H1 (cell line): ENCODE results near the gene RPS6KB2. TPM values are rescaled to one million over a fixed set of nuclear protein-coding genes. Genes with fewer than 3 reads are reported as not detected.

Experiments used
- GTF2F1 ChIP-seq: IDR thresholded peaks from 2 replicates; pipeline ENCODE4 v1.6.1; 2012; ENCODE audit warnings: low read depth, low read length, improper control_type of control experiment, borderline replicate concordance
- polyA plus RNA-seq, 7 experiments: library from polyadenylated mRNA; depleted of rRNA in 3 of 7; stranded (reverse) in 5 of 7; unstranded in 2 of 7; fragments of >200 nt in 5 of 7; fragments of 200-250 nt in 2 of 7; gene quantifications; 1 replicate in 5 of 7; 2 replicates in 1 of 7; 4 replicates in 1 of 7; pipeline versions ENCODE4 v1.2.1 to v1.2.3, GENCODE V29; 2011 to 2013; ENCODE audit warnings: missing spikeins in 2 of 7, mixed read lengths in 2 of 7
- total RNA-seq: library from RNA; stranded (reverse); fragmentation: NEBNext Ultra II Directional; extraction: Animal tissue kit (Norgen Biotek cat#: 25700); gene quantifications from 2 replicates; pipeline ENCODE4 v1.2.1, GENCODE V29; 2021

Gene RPS6KB2
- total and polyA plus RNA-seq, 2 of the 8 experiments (the other 6 are each of a cell fraction or from before 2014, with no cell fraction given) = 41.0 to 47.1 TPM

- no peak for TF ChIP-seq GTF2F1
Observed at GRCh38 chr11:67448220-67448609, 19.9 kb downstream of the RPS6KB2 start (continued).
